ENCODE data around the gene DNAJC21.

DNAJC21 gene

DNA sequence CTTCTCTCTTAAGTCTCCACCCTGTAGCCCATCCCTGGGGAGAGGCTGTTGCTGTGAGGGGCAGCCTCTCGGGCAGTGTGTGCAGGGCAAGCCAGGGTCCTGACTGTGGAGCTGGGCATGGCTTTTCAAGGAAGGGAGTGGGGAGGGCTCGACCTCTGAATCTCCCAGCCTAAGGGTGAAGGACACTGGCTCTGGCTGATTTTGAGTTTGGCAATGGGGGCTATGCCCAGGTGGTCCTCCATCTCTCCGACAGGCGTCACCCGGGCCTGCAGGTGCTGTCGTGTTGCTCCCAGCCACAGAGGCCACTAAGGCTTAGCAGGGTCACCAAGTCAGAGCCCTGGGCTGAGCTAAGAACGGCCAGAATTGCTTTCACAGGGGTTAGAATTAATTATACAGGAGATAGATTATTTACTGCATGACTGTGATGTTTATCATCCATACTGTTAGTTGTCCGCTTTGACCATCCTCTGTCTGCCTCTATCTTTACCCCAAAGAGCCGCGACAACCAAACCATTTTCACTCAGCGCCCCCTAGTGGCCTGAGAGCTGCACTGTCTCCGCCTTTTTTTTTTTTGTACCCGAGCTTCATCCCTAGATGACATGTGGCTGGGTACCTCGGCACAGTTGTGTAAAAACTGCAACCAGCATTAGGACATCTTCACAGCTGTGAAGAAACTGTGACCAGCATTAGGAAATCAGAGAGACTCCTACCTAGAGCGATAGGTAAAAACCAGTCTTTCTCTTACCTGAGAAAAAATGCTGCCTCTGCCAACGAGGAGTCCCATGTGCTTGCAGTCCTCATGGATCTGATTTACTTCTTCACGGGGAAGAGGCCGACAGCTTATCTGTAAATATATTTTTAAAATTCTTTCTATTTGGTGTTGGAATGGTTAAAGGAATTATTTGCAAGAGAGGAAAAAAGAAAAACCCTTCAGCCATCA is 73.9 kb downstream of the DNAJC21 start:
- peak; percentile 95 for TF ChIP-seq CTCF (IDR thresholded peaks at IDR 0.05)

GRCh38 chr5:35004200-35004599 is 74.8 kb downstream of the DNAJC21 start:
- no peak for TF ChIP-seq CTCF (IDR thresholded peaks at IDR 0.05)

DNA sequence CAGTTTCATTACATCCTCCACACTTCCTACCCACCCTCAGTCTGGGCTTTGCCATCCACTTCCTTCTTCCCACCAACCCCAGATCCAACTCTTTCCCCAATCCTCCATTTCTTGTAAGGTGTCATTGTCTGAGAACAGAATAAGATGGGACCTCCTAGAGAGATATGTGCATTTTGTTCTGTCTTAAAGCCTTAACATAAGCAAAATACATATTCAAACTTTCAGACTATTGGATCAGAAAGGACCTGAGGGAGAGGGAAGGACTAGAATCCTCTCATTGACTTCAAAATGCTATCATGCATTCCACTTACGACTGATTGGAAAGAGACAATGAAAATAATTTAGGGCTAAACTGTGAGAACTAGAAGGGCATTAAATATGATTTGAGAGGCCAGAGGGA is 75.4 kb downstream of the DNAJC21 start:
- no peak for TF ChIP-seq CTCF (IDR thresholded peaks at IDR 0.05)
